ENCODE measurements around the gene PSMG3.

DNA sequence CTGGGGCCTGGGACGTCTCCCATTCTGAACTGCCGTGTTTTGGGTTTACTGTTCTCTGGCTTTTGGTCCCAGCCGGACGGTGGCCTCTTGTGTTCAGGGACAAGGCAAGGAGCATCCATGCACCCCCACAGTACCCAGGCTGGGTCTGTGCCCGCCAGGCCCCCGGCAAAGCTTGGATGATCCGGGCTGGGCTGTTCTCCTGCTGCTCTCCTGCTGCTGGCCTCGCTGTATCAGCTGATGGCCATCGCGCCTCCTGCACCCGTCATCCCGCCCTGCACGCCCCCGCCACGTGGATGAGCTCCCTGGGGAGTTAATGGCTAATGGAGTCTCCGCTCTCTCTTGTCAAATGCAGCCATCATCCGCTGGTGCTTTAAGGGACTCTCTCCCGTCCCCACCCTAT is 14.9 kb upstream of the PSMG3 start:
- no peak for TF ChIP-seq POLR2A (IDR thresholded peaks at IDR 0.05)
- TF ChIP-seq, protein P1, sequence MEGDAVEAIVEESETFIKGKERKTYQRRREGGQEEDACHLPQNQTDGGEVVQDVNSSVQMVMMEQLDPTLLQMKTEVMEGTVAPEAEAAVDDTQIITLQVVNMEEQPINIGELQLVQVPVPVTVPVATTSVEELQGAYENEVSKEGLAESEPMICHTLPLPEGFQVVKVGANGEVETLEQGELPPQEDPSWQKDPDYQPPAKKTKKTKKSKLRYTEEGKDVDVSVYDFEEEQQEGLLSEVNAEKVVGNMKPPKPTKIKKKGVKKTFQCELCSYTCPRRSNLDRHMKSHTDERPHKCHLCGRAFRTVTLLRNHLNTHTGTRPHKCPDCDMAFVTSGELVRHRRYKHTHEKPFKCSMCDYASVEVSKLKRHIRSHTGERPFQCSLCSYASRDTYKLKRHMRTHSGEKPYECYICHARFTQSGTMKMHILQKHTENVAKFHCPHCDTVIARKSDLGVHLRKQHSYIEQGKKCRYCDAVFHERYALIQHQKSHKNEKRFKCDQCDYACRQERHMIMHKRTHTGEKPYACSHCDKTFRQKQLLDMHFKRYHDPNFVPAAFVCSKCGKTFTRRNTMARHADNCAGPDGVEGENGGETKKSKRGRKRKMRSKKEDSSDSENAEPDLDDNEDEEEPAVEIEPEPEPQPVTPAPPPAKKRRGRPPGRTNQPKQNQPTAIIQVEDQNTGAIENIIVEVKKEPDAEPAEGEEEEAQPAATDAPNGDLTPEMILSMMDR (IDR thresholded peaks at IDR 0.05): no peak
